GM21825 (cell line): ENCODE results near the gene MED13L.

Experiments
- ATAC-seq: cut with Tn5 transposase; IDR thresholded peaks from one replicate; pipeline ENCODE4 v1.9.1; 2021; ENCODE audit warnings: mild to moderate bottlenecking, moderate library complexity; ENCODE audit not compliant: unreplicated experiment

MED13L gene

DNA sequence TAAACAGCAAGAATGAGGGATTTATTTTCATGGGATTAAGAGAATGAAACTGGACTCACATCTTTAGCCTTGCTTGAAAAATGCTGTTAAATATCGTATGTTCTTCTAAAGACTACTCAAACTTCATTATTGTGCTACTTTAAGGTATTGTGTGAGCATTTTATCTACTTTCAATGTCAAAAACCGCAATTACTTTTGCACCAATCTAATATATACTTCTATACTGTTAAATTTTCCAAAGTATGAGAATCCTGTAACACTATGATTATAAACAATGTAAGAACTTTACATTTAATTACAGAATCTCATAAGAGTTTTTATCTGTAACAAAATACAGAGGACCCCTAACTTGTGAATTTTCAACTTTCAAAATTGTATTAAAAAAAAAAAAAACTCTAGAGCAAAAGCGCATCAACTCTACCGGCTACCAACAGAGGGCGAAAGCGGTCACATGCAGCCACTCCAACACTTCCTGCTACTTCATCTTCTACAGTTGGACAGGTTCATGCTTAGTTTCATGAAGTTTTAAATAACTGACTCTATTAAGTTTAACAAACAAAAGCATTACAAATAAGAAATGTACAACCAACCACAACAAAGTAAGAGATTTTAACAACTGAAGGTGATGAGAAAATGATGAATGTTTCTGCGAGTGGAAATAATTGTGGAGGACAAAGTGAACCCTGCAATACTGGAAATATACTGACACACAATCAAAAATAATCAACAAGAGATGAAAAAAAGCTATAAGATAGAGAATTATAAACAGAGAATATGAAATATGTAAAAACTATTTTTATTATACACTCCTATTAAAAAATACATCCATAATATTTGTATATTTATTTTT lies 210.9 kb downstream of the MED13L start:
- no peak for ATAC-seq

DNA sequence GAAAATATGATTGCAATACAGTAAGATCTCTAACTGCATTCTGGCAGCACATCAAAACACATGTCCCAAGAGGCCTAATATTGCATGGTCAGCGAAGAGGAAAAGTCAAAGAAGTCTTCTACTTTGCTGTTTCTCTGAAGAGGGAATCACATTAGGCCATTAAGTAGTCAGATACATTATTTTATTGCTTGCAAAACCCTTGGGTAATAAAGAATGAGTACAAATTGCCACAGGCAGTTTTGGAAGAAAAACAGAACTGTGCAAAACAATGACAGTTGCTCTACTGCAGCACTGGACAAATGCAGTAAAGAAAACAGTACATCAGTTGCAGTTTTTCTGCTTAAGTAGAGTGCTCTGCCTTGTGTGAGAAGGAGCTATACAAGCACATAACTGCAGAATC lies 211.9 kb downstream of the MED13L start:
- ATAC-seq, result no peak

DNA sequence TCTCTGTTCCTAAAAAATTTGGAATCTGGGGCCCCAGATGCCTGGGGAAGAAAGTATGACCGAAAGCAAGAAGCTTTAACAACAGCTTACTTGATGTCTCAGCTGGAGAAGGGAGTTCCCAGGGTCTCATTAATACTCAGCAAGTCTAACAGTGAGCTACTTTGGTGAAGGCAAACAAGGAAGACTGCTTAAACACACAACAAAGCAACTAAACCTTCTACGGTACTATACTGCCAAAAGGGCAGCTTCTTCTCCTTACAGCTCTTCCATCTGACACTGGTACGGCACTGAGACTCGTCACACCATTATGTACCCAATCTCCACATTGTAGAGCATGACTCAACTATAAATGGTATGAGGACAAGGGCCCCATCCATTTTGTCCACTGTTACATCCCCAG lies 213.0 kb downstream of the MED13L start:
- ATAC-seq, result no peak

DNA sequence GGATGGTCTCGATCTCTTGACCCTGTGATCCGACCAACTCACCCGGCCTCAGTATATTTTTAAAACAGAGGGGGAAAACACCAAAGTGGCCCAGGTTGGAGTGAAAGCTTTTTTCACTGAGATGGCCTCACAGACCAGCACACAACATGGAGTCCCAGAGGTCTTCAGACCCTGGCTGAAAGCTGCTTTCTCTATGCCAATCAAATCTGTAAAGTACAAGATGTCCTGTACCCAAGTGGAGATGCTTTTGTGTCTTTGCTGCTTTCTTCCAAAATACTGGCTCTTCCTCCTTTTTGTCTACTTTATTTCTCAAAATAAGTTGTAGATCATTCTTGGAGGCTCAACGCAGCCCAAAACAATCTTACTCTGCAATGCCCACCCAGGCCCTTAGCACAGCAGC lies 214.8 kb downstream of the MED13L start:
- ATAC-seq, result no peak

DNA sequence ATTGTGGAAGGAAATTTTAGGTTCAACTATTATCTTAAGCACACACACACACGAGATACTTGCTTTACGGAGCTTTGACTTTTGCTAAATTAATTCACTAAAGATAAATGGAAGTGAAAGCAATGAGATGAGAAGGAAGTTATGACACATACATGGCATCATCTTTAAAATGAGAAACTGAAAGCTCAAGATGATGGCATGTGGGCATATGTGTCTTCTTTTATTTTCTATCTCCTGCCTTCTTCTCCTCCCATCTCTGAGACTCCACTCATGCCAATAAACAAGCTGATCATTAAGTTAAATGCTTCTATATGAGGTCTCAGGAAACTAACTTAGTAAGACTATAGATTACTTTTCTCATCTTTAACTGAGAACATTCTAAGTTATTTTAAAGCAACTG lies 216.7 kb downstream of the MED13L start:
- peak; percentile 89 for ATAC-seq

DNA sequence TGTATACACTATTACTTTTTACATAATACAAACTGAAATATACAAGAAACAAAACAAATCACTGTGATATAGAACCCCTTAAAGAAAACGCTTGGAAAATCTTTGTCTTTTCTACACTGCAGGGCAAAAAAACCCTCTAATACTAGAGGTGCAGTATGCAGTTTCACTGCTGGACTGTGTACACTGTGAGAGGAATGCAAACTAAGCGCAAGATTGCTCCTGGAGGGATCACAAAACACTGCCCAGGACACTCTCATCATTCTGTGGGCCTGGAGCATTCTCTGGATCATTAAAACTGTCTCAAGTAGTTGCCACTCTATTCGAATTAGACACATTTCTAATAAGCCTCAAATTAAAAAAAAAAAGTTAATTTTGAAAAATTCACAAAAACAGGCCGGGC lies 217.6 kb downstream of the MED13L start:
- no peak for ATAC-seq

DNA sequence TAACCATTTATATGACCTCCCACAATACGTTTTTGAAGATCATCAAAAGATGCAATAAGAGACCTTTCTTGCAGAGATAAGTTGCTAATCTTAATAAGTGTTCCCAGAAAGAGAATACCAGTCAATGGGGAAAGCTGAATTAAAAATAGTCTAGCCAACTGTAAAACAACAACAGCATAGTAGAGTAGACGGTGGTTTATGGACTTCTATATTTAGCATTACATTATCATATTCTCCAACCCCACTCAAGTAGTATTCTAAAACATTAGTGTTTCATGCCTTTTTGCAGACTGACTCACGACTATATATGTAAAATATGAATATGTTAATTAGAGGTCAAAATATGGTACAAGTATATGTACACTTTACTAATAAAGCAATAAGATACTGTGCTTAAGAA lies 218.9 kb downstream of the MED13L start:
- no peak for ATAC-seq

DNA sequence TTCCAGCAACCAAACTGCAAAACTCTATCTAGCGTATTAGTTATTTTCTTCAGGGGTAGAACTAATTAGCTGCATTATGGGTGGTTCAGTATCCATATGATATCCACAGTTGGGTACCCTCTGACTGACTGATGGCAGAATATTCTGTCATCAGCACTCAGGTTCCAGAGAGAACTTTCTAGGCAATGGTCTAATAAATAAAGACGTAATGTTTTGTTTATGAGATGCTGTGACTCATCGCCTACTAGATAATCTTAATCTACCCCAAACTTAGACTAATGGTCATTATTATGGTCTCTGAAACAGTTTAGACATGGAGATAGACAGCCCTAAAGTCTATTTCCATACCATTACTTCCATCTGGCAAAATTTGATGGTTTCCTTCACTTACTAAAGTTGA lies 220.1 kb downstream of the MED13L start:
- no peak for ATAC-seq

DNA sequence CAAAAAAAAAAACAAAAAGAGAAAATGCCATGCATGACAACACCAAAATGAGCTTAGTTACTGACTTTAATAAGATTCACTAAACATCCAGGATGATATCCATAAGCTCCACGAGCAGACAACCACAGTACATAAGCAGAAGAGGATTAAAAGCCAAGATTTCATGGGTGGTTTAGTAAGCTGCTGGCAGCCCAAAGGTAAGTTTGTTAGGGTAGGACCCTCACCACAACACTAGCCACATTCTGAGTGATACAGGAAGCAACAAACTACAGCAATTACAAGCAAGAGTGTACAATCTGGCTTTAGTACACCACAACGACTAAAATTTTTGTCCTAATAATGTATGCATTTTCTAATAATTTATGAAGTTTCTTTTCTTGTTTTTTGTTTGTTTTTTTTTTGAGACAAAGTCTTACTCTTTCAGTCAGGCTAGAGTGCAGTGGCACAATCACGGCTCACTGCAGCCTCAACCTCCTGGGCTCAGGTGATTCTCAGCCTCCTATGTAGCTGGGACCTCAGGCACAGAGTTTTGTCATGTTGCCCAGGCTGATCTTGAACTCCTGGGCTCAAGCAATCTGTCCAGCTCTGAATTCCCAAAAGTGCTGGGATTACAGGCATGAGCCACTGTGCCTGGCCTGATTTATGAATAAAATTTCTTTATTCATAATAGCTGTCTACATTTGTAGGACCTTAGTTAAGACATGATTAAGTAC lies 221.4 kb downstream of the MED13L start:
- no peak for ATAC-seq

DNA sequence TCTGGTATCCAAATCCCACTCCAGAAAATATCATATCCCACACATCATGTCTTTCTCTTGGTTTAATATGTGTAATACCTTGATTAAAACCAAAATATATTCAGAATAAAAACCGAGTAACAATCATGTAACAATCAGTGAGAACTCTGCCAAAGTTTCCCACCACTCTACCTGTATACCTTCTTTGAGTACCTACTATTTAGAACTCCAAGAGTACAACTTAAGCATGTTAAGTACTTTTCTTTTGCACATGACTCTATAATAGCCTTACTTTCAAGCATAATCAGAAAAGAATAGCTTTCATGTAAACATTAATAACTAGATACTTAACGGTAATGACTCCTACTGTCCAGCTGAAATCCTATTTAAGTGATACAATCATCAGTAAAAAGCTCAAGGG lies 223.2 kb downstream of the MED13L start:
- no peak for ATAC-seq

DNA sequence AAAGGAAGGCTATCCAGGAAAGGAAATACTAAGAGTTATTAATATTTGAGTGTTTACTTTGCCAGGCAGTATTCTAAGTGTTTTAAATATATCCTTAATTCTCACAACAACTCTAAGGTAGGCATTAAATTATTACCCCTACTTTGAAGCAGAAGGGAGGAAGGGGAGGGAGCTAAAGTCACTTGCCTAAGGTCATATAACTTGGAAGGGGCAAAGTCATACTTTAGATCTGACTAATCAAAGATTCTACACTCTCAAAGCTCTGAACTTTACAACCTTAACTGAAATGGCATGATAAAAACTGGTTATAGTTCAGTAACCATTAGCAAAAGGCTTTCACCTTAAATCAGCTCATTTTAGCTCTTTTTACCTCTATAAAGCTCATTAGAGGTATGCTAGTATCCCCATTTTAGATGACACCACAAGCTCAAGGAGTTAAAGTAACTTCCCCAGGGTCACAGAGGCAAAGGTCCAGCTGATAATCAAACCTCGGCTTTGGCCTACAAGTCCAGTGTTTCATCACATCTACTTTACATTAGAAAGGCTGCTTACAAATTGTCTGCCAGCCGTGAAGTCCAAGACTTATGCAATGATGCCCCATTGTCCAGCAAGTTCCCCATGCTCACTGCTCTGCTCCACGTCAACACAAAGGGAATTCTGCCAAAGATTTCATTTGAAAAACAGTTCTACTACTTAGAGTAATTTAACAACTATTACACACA lies 223.9 kb downstream of the MED13L start:
- ATAC-seq, result no peak

DNA sequence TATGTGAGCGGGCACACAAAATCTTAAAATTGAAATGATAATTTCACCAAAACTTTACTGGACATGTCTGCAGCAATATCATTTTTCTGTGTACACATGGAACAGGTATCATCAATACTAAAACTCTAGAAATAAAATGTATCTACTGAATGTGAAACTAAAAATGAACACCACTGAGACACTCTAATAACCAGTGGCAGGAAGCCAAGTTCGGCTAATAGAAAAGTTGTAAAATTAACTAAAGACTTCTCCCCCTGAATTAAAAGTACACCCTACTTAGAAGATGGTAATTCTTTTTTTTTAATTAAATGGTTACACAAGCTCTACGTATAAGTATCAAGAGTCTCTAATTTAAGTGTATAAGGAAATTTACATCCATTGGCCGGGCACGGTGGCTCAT lies 227.2 kb downstream of the MED13L start:
- ATAC-seq, result no peak

DNA sequence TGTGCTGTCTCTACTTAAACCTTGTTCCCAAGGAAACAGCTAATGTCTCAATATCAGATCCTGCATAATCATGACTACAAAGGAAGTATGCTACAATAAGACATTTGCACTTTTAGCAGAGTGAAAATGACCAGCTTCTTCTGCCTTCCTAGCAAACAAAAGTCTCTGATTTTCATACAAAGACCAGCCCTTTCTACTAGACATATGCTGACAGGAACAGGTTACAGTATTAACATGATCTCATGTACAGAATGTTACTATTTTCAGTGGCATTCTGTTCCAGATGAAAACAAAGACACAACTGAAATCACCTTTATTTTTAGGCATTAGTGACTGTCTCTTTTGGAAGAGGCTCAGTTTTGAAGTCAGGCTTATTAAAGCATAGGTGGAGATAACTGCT lies 228.6 kb downstream of the MED13L start:
- ATAC-seq, result no peak

DNA sequence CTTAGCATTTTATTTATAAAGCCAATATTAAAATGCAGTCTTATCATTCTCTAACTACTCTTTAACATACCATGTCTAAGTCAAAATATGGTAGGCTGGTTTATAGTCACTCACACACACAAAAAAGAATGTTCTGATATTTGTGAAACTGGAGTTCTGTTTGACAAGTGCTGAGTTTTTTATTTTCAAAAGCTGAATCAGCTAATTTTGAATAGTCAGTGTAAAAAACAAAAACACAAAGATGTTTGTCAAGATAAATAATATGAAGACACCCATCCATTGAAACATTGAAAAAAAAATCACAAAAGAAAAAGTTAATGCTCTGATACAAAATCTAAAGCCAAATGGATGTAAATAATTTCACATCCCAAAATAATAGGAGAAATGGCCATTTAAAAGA lies 231.5 kb downstream of the MED13L start:
- no peak for ATAC-seq

DNA sequence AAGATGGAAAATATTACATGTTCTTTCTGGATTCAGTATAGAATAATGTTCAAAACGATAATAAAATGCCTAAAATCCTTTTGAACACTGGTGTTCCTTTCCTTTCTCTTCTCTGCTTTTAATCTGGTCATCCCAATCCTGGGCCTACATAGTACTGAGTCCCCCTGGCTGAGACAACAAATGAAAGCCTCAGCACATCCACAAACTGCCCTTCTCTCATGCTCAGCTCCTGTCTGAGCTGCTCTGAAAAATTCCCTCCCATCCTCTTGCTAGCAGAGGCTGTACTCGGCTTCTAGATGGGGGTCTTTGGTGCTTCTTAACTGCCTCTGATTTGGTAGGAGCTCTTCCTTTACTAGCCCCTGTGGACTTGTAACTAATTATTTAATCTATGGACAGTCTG lies 232.3 kb downstream of the MED13L start:
- no peak for ATAC-seq

DNA sequence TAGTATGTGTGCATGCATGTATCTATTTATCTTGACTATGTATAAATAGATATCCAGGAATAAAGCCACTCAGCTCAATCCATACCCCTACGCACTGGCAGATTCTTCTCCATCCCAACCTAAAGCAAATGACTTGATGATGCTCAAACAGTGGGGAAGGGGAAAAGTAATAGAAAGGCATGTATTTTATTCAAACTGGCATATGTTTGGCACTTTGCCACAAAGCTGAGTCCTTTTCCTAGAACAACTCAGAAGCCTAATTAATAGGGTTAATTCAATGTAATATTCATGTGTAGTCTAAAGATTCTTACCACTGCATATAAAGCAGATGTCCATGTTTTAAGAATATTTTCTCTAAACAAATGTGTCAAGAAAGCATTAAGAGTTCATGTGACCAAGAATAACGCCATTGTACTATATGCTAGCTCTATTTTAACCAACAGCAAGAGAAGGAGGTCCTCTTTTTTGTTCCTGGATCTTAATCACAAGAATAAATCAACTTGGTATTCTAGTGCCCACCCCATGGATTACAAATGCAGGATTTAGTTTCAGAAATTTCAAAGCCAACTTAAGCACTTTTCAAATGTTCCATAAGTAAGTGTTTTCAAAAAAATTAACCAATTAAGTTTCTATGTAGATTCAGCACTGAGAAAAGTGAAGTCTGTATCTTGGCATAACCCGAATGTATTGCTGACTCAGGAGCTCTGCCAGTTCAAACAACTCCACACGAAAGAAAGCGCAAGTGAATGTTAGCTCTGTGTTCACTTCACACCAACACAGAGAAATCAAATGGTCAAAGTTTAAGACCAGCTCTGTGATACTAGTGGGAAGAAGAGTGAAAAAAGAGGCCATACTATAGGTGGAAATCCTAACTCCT lies 233.6 kb downstream of the MED13L start:
- ATAC-seq, result no peak

DNA sequence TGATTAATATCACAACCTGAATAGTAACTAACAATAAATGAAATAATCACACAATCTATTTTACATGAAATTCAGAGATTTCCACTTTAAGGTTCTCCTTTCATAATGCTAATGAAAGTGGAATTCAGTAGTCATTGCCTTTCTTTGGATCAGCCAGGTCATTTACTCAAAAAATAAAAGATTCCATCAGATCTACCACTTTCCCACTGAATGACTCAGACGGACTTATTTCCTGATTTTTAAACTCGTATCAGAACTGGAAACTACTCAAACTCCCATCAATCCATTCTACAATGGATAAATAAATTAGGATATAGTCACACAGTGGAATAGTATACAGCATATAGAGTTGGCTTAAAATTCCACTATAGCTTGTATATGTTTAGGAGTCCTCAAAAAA lies 237.1 kb downstream of the MED13L start:
- ATAC-seq, result no peak

DNA sequence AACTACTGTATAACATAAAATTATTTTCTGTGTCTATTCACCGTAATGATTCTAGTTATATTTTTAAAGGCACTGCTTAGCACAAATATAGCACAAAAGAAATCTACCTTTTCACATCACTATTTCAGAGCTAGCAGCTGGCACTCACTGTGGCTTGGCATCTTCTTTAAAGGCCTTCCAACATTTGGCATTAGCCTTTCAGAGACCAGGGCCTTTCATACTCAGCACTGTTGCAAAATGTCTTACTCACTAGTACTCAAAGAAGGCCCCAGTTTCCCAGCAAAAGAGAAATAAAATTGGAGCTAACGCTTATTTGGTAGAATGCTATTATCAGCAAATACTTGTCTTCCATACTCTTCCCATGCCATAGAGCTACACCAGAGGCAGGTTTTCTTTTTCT lies 238.4 kb downstream of the MED13L start:
- ATAC-seq, result no peak

DNA sequence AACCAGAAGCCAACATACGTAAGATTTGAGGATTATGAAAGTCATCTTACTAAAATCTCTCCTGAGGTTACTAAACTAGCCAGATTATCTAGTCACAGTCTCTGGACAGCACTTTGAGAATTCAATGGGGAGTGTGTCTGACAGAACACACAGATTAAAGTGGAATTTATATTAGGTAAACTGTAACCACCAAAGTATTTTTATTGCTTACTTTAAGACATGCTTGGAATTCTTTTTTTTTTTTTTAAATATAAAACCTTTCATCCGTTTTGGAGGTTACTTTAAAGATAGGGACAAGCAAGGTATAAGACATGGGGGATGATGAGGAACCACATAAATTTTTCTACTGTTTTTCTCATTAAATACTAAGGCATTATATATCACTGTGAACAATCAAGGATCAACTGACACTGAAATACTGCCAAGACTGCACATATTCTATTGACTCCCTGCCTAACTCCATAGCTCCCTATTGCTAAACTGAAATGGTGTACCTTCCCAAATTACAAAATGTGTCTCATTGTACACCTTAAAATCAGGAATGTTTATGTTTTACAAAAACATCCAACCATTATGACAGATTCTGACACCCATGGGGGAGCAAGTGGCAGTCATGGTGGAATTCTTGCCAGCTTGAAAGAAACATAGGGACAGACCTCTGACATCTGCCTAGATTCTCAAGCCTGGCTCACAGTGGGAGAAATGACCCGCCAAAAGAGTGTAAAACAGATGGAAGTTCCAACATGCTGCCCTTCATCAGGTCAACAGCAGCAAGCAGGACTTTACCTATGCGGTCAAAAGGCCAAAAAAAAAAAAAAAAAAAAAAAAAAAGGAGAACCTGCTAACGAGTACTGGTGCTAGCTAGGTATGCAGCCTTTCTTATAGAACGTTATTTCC lies 239.3 kb downstream of the MED13L start:
- ATAC-seq, result no peak

DNA sequence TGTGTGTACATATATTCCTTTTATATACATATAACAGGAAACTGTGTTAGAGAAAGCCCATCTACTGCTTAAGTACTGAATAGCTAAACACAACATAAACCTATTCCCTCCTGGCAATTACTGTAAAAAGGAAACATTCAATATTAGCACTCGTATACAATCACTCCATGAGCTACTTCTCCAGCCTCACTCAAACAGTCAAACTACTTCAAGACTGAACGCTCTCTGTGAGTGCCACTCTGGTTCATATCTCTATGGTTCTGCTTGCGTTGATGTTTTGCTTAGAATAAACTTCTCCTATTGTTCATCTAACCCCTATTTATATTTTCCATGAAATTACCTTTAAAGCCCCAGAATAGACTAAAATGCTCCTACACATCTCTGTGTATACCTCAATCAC lies 243.7 kb downstream of the MED13L start:
- ATAC-seq, result no peak
